Measurements from ENCODE around the gene GPR39.

GPR39 gene

DNA sequence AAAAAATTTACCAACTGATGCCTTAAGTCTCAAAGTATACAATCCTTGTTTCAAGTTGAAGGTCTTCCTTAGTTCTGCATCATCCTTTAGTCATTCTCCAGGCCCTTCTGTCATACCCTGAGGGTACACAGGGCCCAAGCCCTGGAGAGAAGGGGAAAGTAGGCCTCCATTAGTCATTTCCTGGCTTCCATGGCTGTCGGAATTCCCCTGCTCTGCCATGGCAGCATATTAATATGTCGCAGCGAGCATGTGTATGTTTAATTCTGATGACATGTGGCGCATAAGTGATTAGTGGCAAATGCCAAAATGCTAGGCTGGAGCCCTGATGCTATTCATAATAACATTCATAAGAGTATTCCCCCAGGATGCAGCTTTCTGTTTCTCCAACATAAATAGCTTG, 22.1 kb downstream of the GPR39 start:
- DNase-seq (ENCODE audit: low spot score in 2 of 2) (no peak), ATAC-seq (replicated peaks; ENCODE audit: extremely low read depth, poor library complexity, severe bottlenecking) (no peak)
- Mint-ChIP-seq H3K36me3 (ENCODE audit: insufficient read depth) (no peaks in the 10 kb centered on the region), H3K4me1 (no peaks in the 10 kb centered on the region), H3K4me3 (no peak overlapping the region), H3K27ac (ENCODE audit: low read depth) (no peak overlapping the region), H3K27me3 (no peaks in the 10 kb centered on the region), H3K9me3 (peaks cover 3% of the 10 kb centered on the region)

DNA sequence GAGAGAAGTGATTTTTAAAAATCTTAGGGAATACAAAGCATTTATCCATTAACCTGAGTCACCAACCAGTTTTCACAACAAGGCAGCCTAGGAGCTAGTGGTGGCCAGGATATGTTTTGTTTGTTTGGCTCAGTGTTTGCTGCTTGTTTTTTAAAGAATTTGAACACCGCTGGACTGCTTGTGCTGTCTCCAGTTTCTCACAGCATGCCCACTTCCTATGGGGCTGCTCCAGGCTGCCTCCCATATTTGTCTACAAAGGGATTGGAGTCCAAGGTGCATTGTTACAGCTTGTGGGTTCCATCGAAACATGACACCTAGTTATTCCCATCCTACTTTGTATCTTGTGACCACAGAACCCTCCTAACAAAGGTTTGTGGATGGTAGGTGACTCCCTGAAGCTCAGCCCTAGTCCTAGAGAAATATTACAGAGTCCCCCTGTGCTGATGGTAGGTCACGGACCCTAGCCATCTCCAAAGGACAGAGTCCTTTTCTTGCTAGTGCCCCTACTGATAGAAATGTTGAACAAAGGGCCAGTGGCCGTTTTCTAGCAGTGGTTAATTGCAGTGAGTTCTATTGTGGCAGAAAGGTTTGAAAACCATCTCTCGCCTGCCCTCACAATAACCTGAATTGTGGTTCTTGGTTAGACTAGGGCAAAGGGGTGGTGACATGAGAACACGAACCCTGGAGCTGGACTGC, 23.2 kb downstream of the GPR39 start:
- Mint-ChIP-seq H3K27me3 (no peaks in the 10 kb centered on the region), H3K27ac (ENCODE audit: low read depth) (no peak overlapping the region), H3K4me1 (no peaks in the 10 kb centered on the region), H3K4me3 (no peak overlapping the region), H3K36me3 (ENCODE audit: insufficient read depth) (no peaks in the 10 kb centered on the region), H3K9me3 (no peaks in the 10 kb centered on the region)
- ATAC-seq (replicated peaks; ENCODE audit: extremely low read depth, poor library complexity, severe bottlenecking) (no peak), DNase-seq (ENCODE audit: low spot score in 2 of 2) (no peak)

DNA sequence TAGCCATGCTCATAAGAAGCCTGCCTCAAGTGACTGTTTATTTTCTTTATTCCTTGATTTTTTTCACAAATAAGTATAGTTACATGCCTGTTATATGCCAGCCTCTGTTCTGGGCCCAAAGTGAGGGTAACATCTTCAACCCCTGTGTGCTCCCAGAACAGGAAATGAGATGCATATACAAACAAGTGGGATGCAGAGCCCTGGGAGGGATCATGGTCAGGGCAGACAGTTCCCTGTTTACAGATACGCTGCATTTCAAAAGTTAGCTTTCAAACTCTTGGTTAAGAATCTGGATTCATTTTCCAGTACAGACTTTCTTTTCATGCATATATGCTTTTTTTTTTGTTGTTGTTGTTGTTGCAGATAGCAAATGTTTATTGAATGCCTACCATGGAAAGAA, 24.4 kb downstream of the GPR39 start:
- Mint-ChIP-seq H3K36me3 (ENCODE audit: insufficient read depth) (no peaks in the 10 kb centered on the region), H3K27ac (ENCODE audit: low read depth) (no peak overlapping the region), H3K4me1 (no peaks in the 10 kb centered on the region), H3K9me3 (no peaks in the 10 kb centered on the region), H3K27me3 (no peaks in the 10 kb centered on the region), H3K4me3 (no peak overlapping the region)
- ATAC-seq (replicated peaks; ENCODE audit: extremely low read depth, poor library complexity, severe bottlenecking) = no peak
- DNase-seq (ENCODE audit: low spot score in 2 of 2) = no peak

DNA sequence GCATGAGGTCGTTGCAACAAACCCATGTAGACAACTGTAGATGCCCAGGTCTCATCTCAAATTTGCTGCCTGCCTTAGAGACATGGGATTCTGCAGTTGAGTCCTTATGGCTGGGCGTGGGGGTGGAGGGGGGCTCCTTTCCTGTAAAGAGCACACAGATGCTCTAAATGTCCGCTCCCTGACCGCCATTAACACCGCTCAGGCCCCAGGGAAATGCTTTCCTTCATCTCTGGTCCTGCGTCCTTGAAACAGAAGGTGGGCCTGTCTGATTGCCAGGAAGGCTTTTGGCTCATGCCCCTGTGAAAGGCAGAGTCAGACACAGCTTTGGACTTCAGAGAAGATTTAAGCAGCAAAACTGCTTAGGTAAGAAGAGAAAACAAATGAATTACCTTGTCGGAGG, 25.7 kb downstream of the GPR39 start:
- no peak overlapping the region for H3K27ac Mint-ChIP-seq (ENCODE audit: low read depth)
- no peaks in the 10 kb centered on the region for H3K4me1 Mint-ChIP-seq
- H3K36me3 Mint-ChIP-seq (ENCODE audit: insufficient read depth) = no peaks in the 10 kb centered on the region

DNA sequence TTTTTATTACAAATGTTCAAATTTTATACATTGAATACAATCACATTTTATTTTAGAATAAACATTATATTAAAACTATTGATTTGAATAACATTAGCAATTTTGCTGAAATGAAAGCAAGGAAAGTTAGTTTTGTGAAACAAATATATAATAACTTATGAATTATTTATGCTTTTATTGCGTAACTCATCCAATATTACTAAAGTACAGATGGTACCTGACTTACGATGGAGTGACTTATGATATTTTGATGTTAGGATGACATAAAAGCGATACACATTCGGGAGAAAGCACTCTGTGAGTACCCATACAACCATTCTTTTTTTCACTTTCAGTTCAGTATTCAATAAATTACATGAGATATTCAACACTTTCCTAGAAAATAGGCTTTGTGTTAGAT, 26.5 kb downstream of the GPR39 start:
- H3K4me1 Mint-ChIP-seq = no peaks in the 10 kb centered on the region
- H3K27ac Mint-ChIP-seq (ENCODE audit: low read depth) = no peak overlapping the region
- no peaks in the 10 kb centered on the region for H3K36me3 Mint-ChIP-seq (ENCODE audit: insufficient read depth)
- no peaks in the 10 kb centered on the region for H3K27me3 Mint-ChIP-seq
- H3K4me3 Mint-ChIP-seq = no peak overlapping the region
- no peak for DNase-seq (ENCODE audit: low spot score in 2 of 2)
- ATAC-seq (replicated peaks; ENCODE audit: extremely low read depth, poor library complexity, severe bottlenecking) = no peak
- H3K9me3 Mint-ChIP-seq = no peaks in the 10 kb centered on the region

More for the DNA sequence above, 25.7 kb downstream of the GPR39 start:
- Mint-ChIP-seq H3K9me3 (no peaks in the 10 kb centered on the region), H3K4me3 (no peak overlapping the region), H3K27me3 (no peaks in the 10 kb centered on the region)
- ATAC-seq (replicated peaks; ENCODE audit: extremely low read depth, poor library complexity, severe bottlenecking) (no peak), DNase-seq (ENCODE audit: low spot score in 2 of 2) (no peak)

DNA sequence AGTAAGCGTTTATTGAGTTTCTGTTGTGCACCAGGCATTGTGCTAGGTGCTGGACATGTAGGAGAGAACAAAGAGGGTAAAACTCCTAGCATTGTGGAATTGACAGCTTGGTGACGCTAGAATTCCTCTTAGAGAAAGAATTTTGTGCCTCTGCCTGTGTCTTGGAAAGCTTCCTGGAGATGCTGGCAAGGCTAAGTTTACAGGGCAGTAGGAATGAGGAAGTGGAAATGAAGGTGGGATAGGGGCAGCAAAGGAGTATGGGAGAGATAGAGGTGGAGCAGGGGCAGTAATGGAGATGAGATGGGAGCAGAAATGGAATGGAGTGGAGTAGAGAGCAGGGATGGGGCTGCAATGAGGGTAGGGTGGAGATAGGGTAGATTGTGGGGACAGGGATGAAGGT, 29.8 kb downstream of the GPR39 start:
- ATAC-seq (replicated peaks; ENCODE audit: extremely low read depth, poor library complexity, severe bottlenecking) = no peak
- H3K36me3 Mint-ChIP-seq (ENCODE audit: insufficient read depth) = no peaks in the 10 kb centered on the region
- no peaks in the 10 kb centered on the region for H3K4me1 Mint-ChIP-seq
- no peak overlapping the region for H3K27ac Mint-ChIP-seq (ENCODE audit: low read depth)
- no peak overlapping the region for H3K4me3 Mint-ChIP-seq
- no peaks in the 10 kb centered on the region for H3K27me3 Mint-ChIP-seq
- no peaks in the 10 kb centered on the region for H3K9me3 Mint-ChIP-seq
- DNase-seq (ENCODE audit: low spot score in 2 of 2) = no peak

DNA sequence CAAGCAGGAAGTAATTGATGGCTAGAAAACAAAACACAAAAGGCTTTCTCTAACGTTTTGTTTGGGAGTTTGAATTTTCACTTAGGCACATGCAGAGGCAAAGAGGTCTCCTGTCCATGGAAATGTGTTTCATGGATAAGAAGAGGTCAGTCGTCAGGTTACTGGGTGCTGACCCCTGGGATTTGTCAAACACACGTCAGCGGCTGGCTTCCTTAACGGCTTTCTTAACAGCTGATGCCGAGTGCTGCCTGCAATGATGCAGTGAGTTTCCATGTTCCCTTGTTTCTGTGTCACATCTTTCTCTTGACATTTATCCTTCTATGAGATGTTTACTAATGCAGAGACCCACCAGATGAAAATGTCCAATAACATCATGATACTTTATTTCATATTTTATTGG, 31.7 kb downstream of the GPR39 start:
- Mint-ChIP-seq H3K27ac (ENCODE audit: low read depth) (no peak overlapping the region), H3K4me3 (no peak overlapping the region), H3K36me3 (ENCODE audit: insufficient read depth) (no peaks in the 10 kb centered on the region), H3K4me1 (no peaks in the 10 kb centered on the region), H3K27me3 (no peaks in the 10 kb centered on the region), H3K9me3 (peaks cover 16% of the 10 kb centered on the region)
- ATAC-seq (replicated peaks; ENCODE audit: extremely low read depth, poor library complexity, severe bottlenecking) (no peak), DNase-seq (ENCODE audit: low spot score in 2 of 2) (no peak)

DNA sequence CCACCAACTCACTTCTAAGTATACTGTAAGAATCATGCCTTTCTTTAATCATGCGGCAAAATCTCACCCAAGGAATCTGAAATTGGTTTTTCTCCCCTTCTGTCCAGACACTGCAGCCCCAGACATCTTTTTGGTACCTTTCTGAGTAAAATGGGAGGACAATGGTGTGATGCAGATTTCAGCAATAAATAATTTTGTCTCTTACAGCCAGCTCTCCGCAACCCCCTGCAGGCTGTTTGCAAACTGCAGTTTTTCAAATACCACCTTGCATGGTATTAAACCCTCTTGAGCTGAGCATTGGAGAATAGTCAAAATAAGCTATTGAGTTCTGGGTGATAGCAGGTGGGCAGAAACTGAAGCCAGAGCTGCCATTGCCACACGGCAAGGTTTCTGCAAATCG, 32.2 kb downstream of the GPR39 start:
- no peak overlapping the region for H3K27ac Mint-ChIP-seq (ENCODE audit: low read depth)
- H3K36me3 Mint-ChIP-seq (ENCODE audit: insufficient read depth) = no peaks in the 10 kb centered on the region
- H3K27me3 Mint-ChIP-seq = no peaks in the 10 kb centered on the region
- peaks cover 16% of the 10 kb centered on the region for H3K9me3 Mint-ChIP-seq
- no peak for ATAC-seq (replicated peaks; ENCODE audit: extremely low read depth, poor library complexity, severe bottlenecking)
- no peak overlapping the region for H3K4me3 Mint-ChIP-seq
- DNase-seq (ENCODE audit: low spot score in 2 of 2) = no peak
- no peaks in the 10 kb centered on the region for H3K4me1 Mint-ChIP-seq

DNA sequence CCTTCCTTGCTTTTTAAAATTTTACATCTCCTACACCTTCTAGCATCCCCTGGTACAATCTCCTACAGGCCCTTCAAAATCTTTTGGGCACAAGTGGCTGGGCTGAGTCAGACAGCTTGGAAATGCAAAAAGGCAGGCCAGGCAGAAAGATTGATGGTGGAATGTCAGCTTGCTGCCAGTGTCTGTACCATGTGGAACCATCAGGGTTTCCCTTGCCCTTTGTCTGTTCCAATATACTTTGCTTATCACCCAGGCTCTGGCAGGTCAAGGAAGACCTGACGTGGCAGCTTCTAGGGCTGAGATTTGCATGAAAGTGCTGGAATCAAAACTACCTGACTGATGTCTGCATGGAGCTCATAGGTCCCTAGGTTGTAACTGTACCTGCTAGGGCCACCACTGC, 33.3 kb downstream of the GPR39 start:
- H3K27ac Mint-ChIP-seq (ENCODE audit: low read depth) = no peak overlapping the region
- H3K9me3 Mint-ChIP-seq = peaks cover 16% of the 10 kb centered on the region
- DNase-seq (ENCODE audit: low spot score in 2 of 2) (no peak), ATAC-seq (replicated peaks; ENCODE audit: extremely low read depth, poor library complexity, severe bottlenecking) (no peak)
- no peaks in the 10 kb centered on the region for H3K36me3 Mint-ChIP-seq (ENCODE audit: insufficient read depth)
- no peak overlapping the region for H3K4me3 Mint-ChIP-seq
- no peaks in the 10 kb centered on the region for H3K27me3 Mint-ChIP-seq
- H3K4me1 Mint-ChIP-seq = no peaks in the 10 kb centered on the region

DNA sequence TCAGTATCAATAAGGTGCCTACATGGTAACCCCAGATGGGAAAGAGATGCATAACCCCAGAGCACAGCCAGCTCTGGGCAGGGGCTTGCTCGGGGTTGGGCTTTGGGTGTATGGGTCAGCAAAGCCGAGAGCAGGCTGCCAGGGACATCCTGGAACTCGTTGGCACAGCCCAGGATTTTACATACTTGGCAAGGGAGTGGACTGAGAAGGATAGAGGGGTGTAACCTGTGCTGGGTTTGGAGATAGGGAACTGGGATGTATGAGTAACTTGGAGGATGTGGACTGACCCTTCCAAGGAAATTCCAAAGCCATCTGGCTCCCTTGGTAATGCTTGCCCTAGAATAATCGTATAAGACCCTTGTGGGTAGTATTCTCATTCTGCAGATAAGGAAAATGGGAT, 44.2 kb downstream of the GPR39 start:
- Mint-ChIP-seq H3K27ac (ENCODE audit: low read depth) (no peak overlapping the region), H3K27me3 (no peaks in the 10 kb centered on the region), H3K4me1 (no peaks in the 10 kb centered on the region), H3K4me3 (no peak overlapping the region), H3K36me3 (ENCODE audit: insufficient read depth) (no peaks in the 10 kb centered on the region), H3K9me3 (peaks cover 22% of the 10 kb centered on the region)
- ATAC-seq (replicated peaks; ENCODE audit: extremely low read depth, poor library complexity, severe bottlenecking) (no peak), DNase-seq (ENCODE audit: low spot score in 2 of 2) (no peak)

DNA sequence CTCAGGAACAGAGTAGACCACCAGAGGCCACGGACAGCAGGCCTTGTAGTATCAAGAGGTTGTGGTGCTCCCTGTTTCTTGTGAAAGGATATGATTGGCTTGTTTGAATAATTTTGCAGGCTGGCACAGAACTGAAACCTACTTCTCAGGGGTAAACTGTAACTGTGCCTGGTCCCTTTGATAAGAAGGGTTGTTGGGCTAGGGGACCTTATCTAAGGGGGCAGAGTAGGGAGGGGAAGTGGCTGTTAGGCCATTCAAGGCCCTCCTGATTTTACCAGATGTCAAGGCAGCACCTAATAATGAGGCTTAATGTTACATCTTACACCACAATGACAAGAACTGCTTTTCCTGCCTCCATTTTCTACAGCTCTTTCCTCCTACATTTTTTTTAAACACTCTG, 45.6 kb downstream of the GPR39 start:
- Mint-ChIP-seq H3K9me3 (peaks cover 20% of the 10 kb centered on the region), H3K36me3 (ENCODE audit: insufficient read depth) (no peaks in the 10 kb centered on the region), H3K4me1 (no peaks in the 10 kb centered on the region), H3K27ac (ENCODE audit: low read depth) (no peak overlapping the region), H3K4me3 (no peak overlapping the region), H3K27me3 (no peaks in the 10 kb centered on the region)
- ATAC-seq (replicated peaks; ENCODE audit: extremely low read depth, poor library complexity, severe bottlenecking) (no peak), DNase-seq (ENCODE audit: low spot score in 2 of 2) (no peak)

DNA sequence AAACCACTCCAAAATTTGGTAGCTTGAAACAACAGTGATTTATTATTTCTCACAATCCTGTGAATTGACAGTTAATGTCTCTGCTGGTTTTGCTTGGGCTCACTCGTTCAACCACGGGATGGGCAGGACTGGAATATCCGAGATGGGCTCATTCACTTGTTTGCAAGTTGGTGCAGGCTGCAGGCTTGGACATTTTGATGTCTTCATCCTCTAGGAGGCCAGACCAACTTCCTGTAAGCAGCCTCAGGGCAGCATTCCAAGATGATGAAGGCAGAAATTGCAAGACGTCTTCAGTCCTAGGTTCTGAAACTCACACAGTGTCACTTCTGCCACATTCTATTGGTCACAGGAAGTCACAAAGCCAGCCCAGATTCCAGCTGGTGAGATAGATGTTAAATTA, 47.1 kb downstream of the GPR39 start:
- no peak overlapping the region for H3K27ac Mint-ChIP-seq (ENCODE audit: low read depth)
- H3K9me3 Mint-ChIP-seq = peaks cover 19% of the 10 kb centered on the region
- no peak for ATAC-seq (replicated peaks; ENCODE audit: extremely low read depth, poor library complexity, severe bottlenecking)
- DNase-seq (ENCODE audit: low spot score in 2 of 2) = no peak
- no peaks in the 10 kb centered on the region for H3K36me3 Mint-ChIP-seq (ENCODE audit: insufficient read depth)
- no peak overlapping the region for H3K4me3 Mint-ChIP-seq
- H3K4me1 Mint-ChIP-seq = no peaks in the 10 kb centered on the region
- H3K27me3 Mint-ChIP-seq = no peaks in the 10 kb centered on the region

DNA sequence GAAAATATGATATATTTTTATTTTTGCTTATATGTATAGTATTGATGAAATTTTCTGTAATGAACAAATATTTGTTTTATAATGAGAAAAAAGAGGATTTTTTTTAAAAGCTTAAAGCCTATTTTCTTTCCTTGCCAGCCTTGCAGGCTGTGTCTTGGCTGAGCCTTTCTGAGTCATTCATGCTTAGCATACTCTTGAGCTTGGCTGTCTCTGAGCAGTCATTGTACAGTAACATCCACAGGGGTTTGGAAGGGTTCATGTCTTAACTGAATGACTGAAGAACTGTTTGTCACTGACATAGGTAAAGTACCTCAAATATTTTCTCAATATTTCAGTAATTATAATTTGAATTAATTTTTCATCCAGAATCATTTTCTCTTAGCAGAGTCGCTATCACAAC, 49.3 kb downstream of the GPR39 start:
- no peaks in the 10 kb centered on the region for H3K27me3 Mint-ChIP-seq
- peaks cover 12% of the 10 kb centered on the region for H3K9me3 Mint-ChIP-seq
- H3K36me3 Mint-ChIP-seq (ENCODE audit: insufficient read depth) = no peaks in the 10 kb centered on the region
- no peaks in the 10 kb centered on the region for H3K4me1 Mint-ChIP-seq
- no peak for ATAC-seq (replicated peaks; ENCODE audit: extremely low read depth, poor library complexity, severe bottlenecking)
- H3K27ac Mint-ChIP-seq (ENCODE audit: low read depth) = no peak overlapping the region
- no peak for DNase-seq (ENCODE audit: low spot score in 2 of 2)
- H3K4me3 Mint-ChIP-seq = no peak overlapping the region
